SH-SY5Y (cell line): ENCODE results near the gene POLRMT.

Source experiments
- GATA2 ChIP-seq: IDR thresholded peaks from 2 replicates; pipeline ENCODE4 v1.6.1; 2011; ENCODE audit warnings: mild to moderate bottlenecking, low read depth, low read length
- GATA3 ChIP-seq: IDR thresholded peaks from 2 replicates; pipeline ENCODE4 v1.6.1; 2011; ENCODE audit warnings: low read depth, mild to moderate bottlenecking, low read length, moderate library complexity

The POLRMT gene

GRCh38 chr19:588093-588740 is 45.1 kb downstream of the POLRMT start:
- no peak for TF ChIP-seq GATA3
- TF ChIP-seq GATA2, result no peak

- TF ChIP-seq GATA3 (no peak), GATA2 (no peak)
Observed at GRCh38 chr19:585551-586110, 47.7 kb downstream of the POLRMT start.

- TF ChIP-seq GATA3, result no peak
- TF ChIP-seq GATA2, result no peak
Observed at GRCh38 chr19:584240-585001, 48.9 kb downstream of the POLRMT start.

- no peak for TF ChIP-seq GATA3
- TF ChIP-seq GATA2, result no peak
Observed at GRCh38 chr19:583968-584239, 49.4 kb downstream of the POLRMT start.

GRCh38 chr19:583198-583967 is 50.0 kb downstream of the POLRMT start:
- TF ChIP-seq GATA2 (no peak), GATA3 (no peak)

GRCh38 chr19:582497-583197 is 50.7 kb downstream of the POLRMT start:
- TF ChIP-seq GATA3 (no peak), GATA2 (no peak)

- TF ChIP-seq GATA2, result no peak
- TF ChIP-seq GATA3, result no peak
Observed at GRCh38 chr19:581399-582111, 51.8 kb downstream of the POLRMT start.

- TF ChIP-seq GATA2 (no peak), GATA3 (no peak)
Observed at GRCh38 chr19:580274-580835, 53.0 kb downstream of the POLRMT start.

- TF ChIP-seq GATA3, result no peak
- no peak for TF ChIP-seq GATA2
Observed at GRCh38 chr19:579842-580155, 53.5 kb downstream of the POLRMT start.

GRCh38 chr19:579111-579841 is 54.1 kb downstream of the POLRMT start:
- TF ChIP-seq GATA2, result no peak
- no peak for TF ChIP-seq GATA3

- no peak for TF ChIP-seq GATA2
- TF ChIP-seq GATA3, result no peak
Observed at GRCh38 chr19:577439-578392, 55.6 kb downstream of the POLRMT start.
